Adrenal gland (tissue), 12 donors: ENCODE results near the gene TPH2. TPM values are rescaled to one million over a fixed set of nuclear protein-coding genes. Genes with fewer than 3 reads are reported as not detected.

ENCODE experiments used
- DNase-seq, 7 donors: peaks; one replicate each; pipeline ENCODE4 v3.0.0-alpha.2; 2019 to 2020
- H3K27ac ChIP-seq, 5 donors: fragments of 200-600 bp; sonication (generic) in 4 of 5; 1 replicate in 3 of 5; 2 replicates in 2 of 5; pipeline versions ENCODE4 v1.5.1 to v1.8.0; 2016 to 2020; ENCODE audit warnings: mild to moderate bottlenecking in 1 of 5
- H3K27me3 ChIP-seq: fragments of 200-600 bp; 2 replicates; pipeline ENCODE4 v1.8.0; 2021
- H3K36me3 ChIP-seq, 2 donors: fragments of 200-600 bp; replicated peaks in 1 of 2; 1 replicate in 1 of 2; 2 replicates in 1 of 2; pipeline versions ENCODE4 v1.5.1 to v1.8.0; 2018 to 2022
- H3K4me1 ChIP-seq, 2 donors: fragments of 200-600 bp; replicated peaks in 1 of 2; 1 replicate in 1 of 2; 2 replicates in 1 of 2; pipeline versions ENCODE4 v1.5.1 to v1.8.0; 2018 to 2021
- H3K4me3 ChIP-seq, 4 donors: fragments of 200-600 bp; sonication (generic) in 3 of 4; one replicate each; pipeline ENCODE4 v1.5.1; 2016 to 2018
- H3K9me3 ChIP-seq, 3 donors: fragments of 200-600 bp; sonication (generic) in 1 of 3; replicated peaks in 1 of 3; 1 replicate in 2 of 3; 2 replicates in 1 of 3; pipeline versions ENCODE4 v1.5.1 to v1.8.0; 2016 to 2021
- POLR2A ChIP-seq, 2 donors: fragments of 450-650 bp; IDR thresholded peaks; one replicate each; pipeline ENCODE4 v1.6.1; 2017; ENCODE audit warnings: antibody characterized with exemption in 2 of 2, mild to moderate bottlenecking in 2 of 2, moderate library complexity in 1 of 2
- WGBS, 4 donors: extraction: QIAGEN DNeasy Blood & Tissue Kit in 2 of 4; methylation state at CpG; one replicate each; pipeline versions ENCODE4 v1.1.5 to v1.1.7; 2013 to 2017; 5-methylcytosine and 5-hydroxymethylcytosine counted together
- intact Hi-C, 2 donors: fragments of 100-400 bp; cut with DNase I; formaldehyde crosslinking; loops; one replicate each; pipeline versions ENCODE4 v1.14.1 to v1.15.0; 2022 to 2023
- polyA plus RNA-seq, 3 donors: library from polyadenylated mRNA; stranded (reverse); fragments of 200-250 nt in 2 of 3; fragments of 350-450 nt in 1 of 3; fragmentation: Illumina TruSeq in 1 of 3; extraction: RNeasy Lipid Tissue Mini Kit (QIAGEN cat#74804) in 1 of 3; gene quantifications; one replicate each; pipeline ENCODE4 v1.2.3, GENCODE V29; 2013 to 2014
- total RNA-seq, 9 donors: library from RNA; depleted of rRNA in 4 of 9; stranded (reverse); fragments of >200 nt in 4 of 9; fragments of 120-200 nt in 1 of 9; fragmentation: NEBNext Ultra II Directional in 1 of 9; extraction: Animal tissue kit (Norgen Biotek cat#: 25700) in 1 of 9; gene quantifications; one replicate each; pipeline versions ENCODE4 v1.1.0 to v1.2.4, GENCODE V29; 2013 to 2023
- TF ChIP-seq, protein P1 (sequence below), 6 experiments: fragments of 450-650 bp in 4 of 6; fragments of 200-600 bp in 2 of 6; sonication (generic) in 1 of 6; IDR thresholded peaks; 1 replicate in 5 of 6; 2 replicates in 1 of 6; pipeline versions ENCODE4 v1.5.1 to v1.8.0; 2016 to 2021; ENCODE audit warnings: antibody characterized with exemption in 6 of 6, mild to moderate bottlenecking in 2 of 6, moderate library complexity in 1 of 6
- donor health status: healthy with polysubstance abuse.
- donor health status: Bipolar disorder and iron deficiency.
- donor health status: DM: yes; HTN: yes; CAD: no.
- donor health status: DM: no; HTN: no; CAD: no.
- donor health status: DM: no; HTN: no; CAD: no.
- donor health status: DM: yes; HTN: yes; CAD: no.

Gene TPH2
- total and polyA plus RNA-seq, 12 donors, result 0.06 TPM; not detected in 11

DNA sequence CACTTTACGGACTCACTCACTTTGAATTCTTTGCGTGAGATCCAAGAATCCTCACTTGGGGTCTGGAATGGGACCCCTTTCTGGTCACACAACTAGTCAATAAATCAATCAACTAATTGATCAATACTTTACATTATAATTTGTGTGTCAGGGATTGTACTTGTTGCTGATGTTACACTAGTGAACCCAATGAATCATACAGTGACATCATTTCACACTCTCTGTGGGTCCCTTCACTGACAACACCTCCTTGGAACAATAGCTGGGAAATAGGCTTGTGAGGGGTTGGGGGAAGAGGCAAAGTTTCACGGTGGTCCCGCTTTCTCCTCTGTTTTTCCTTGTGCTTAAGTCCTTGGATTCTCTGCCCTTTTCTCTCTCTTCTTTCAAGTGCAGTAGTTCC is 35.0 kb downstream of the TPH2 start:
- Histone ChIP-seq H3K9me3 (no peaks in the 10 kb centered on the region), H3K27ac (no peak overlapping the region), H3K4me3 (no peak overlapping the region), H3K27me3 (no peaks in the 10 kb centered on the region), H3K36me3 (no peaks in the 10 kb centered on the region), H3K4me1 (no peaks in the 10 kb centered on the region)
- intact Hi-C loops, result no loop called here
- no peak for TF ChIP-seq POLR2A (IDR thresholded peaks at IDR 0.05)
- TF ChIP-seq, protein P1, sequence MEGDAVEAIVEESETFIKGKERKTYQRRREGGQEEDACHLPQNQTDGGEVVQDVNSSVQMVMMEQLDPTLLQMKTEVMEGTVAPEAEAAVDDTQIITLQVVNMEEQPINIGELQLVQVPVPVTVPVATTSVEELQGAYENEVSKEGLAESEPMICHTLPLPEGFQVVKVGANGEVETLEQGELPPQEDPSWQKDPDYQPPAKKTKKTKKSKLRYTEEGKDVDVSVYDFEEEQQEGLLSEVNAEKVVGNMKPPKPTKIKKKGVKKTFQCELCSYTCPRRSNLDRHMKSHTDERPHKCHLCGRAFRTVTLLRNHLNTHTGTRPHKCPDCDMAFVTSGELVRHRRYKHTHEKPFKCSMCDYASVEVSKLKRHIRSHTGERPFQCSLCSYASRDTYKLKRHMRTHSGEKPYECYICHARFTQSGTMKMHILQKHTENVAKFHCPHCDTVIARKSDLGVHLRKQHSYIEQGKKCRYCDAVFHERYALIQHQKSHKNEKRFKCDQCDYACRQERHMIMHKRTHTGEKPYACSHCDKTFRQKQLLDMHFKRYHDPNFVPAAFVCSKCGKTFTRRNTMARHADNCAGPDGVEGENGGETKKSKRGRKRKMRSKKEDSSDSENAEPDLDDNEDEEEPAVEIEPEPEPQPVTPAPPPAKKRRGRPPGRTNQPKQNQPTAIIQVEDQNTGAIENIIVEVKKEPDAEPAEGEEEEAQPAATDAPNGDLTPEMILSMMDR (IDR thresholded peaks at IDR 0.05), result no peak
- WGBS, 4 donors, result 59 to 84% (median 62%) methylated on average over 4 of the region's 4 CpGs
- no peak for DNase-seq

DNA sequence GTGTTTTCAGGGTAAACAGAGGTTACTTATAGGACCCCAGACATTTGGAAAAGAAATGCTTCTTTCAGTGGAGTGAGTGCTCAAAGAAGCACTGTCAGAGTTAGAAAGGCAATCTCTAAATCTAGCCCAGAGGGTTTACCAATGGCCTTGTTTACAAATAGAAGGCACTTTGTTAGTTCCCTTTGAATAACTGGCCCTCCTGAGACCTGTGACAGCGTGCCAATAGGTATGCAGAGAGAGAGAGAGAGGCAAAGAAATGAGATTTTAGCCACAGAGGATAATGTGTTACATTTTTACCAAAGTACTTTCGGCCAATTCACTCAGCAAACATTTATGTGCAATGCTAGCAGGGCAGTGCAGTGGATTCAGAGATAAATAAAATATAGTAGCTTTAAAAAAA is 41.9 kb downstream of the TPH2 start:
- H3K4me3 ChIP-seq, result no peak overlapping the region
- TF ChIP-seq POLR2A (IDR thresholded peaks at IDR 0.05), result no peak
- TF ChIP-seq, protein P1 (IDR thresholded peaks at IDR 0.05), result no peak
- H3K4me1 ChIP-seq, result no peaks in the 10 kb centered on the region
- no peak overlapping the region for H3K27ac ChIP-seq
- H3K27me3 ChIP-seq, result no peaks in the 10 kb centered on the region
- intact Hi-C loops, result no loop called here
- no peak for DNase-seq
- H3K9me3 ChIP-seq, result no peaks in the 10 kb centered on the region
- WGBS, 4 donors, result 56 to 71% (median 66%) methylated on average over 2 of the region's 2 CpGs
- no peaks in the 10 kb centered on the region for H3K36me3 ChIP-seq

DNA sequence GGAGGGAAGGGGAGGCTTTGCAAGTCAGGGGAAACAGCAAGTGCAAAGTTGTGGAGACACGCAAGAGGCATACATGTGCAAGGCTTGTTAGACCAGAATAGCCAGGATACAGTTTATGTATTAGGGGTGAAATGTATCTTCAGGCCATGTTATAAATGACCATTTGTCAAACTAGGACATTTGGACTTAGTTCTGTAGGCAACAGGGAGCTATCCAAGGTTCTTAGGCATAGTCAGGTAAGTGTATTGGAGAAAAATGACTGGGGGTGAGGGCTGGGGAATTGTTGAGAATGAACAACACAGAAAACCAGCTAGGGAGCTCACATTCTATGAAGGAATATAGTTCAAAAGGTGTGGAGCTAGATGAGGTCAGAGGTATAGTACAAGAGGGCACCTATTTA is 42.5 kb downstream of the TPH2 start:
- Histone ChIP-seq H3K36me3 (no peaks in the 10 kb centered on the region), H3K4me3 (no peak overlapping the region), H3K27ac (no peak overlapping the region), H3K27me3 (no peaks in the 10 kb centered on the region), H3K9me3 (no peaks in the 10 kb centered on the region), H3K4me1 (no peaks in the 10 kb centered on the region)
- intact Hi-C loops, result no loop called here
- DNase-seq, result no peak
- TF ChIP-seq, protein P1 (IDR thresholded peaks at IDR 0.05), result no peak
- whole genome bisulfite sequencing, 4 donors, result 90 to 95% (median 94%) methylated on average over 1 of the region's 1 CpG

GRCh38 chr12:71994715-71995114 is 56.1 kb downstream of the TPH2 start:
- no peak overlapping the region for H3K4me3 ChIP-seq
- no peaks in the 10 kb centered on the region for H3K36me3 ChIP-seq
- H3K27ac ChIP-seq, result no peak overlapping the region
- 59 to 83% (median 75%) methylated on average over 2 of the region's 2 CpGs for WGBS, 4 donors
- H3K27me3 ChIP-seq, result no peaks in the 10 kb centered on the region
- no peaks in the 10 kb centered on the region for H3K4me1 ChIP-seq
- intact Hi-C loops, result no loop called here
- DNase-seq, result no peak
- no peaks in the 10 kb centered on the region for H3K9me3 ChIP-seq
- TF ChIP-seq, protein P1 (IDR thresholded peaks at IDR 0.05), result no peak
- TF ChIP-seq POLR2A (IDR thresholded peaks at IDR 0.05), result no peak
